ENCODE data around the gene TTC38.

The TTC38 gene

DNA sequence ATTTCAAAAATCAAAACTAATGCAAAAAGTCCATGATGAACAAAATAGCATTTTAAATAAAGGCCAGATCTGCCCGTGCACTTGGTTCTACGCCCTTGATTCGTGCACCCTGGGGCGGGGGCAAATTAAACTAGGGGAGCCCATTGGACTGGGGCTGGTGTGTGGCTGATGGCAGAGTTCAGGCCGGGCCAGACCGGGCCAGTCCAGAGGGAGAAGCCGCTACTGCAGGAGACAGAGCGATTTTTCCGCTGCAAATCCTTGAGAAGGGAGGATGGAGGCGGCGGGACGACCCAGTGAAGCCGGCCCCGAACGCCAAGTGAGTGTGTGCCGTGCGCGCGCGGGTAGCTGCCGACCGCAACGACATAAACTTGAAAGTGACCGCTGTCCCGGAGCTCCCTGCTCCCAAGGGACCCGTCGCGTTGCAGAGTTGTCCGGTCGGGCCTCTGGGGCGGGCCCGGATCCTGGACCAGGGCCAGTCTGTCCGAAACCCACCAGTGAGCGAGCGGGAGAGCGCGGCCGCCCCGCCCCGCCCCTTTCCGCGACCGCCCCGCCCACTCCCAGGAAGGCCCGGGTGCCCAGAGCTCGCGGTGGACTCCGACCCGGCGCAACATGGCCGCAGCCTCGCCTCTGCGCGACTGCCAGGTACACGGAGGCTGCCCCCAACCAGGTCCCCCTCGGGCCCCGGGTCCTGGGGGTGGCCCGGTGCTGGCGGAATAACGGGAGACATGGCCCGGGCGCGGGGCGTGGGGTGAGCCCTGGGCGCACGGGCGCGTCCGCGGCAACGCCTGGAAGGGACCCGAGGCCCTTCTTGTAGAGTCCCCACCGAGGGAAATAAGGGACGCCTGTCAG lies at the start of gene TTC38:
Gene TTC38 (plus strand): TSS at position 578 of the 849 bp plus-strand sequence. CDS start 32 bp downstream, at position 610.
- DNase-seq (ENCODE audit: low spot score), result peak; percentile 63

DNA sequence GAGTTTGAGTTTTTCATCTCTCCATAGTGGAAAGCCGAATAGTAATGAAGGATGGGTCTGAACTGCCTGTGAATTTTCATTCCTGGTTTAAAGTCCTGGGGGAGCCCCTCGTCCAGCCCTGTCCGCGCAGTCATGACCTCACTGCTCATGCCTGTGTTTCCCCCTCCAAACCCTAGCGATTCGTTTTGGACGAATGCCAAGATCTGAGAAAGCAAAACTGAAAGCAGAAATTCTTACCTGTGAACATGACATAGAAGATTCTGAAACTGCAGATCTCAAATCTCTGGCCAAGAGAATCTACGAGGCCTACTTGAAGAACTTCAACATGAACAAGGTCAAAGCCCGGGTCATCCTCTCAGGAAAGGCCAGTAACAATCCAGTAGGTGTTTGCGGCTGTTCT lies 48.2 kb upstream of the TTC38 start:
- no peak for DNase-seq (ENCODE audit: low spot score)

DNA sequence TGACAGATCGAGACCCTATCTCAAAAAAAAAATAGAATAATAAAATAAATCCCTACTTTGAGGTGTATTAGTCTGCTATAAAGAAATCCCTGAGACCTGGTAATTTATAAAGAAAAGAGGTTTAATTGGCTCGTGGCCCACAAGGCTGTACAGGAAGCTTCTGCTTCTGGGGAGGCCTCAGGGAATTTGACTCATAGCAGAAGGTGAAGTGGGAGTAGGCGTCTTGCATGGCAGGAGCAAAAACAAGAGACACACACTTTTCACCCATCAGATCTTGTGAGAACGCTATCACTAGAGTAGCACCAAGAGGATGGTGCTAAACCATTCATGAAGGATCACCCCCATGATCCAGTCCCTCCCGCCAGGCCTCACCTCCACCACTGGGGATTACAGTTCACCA lies 46.9 kb upstream of the TTC38 start:
- no peak for DNase-seq (ENCODE audit: low spot score)

DNA sequence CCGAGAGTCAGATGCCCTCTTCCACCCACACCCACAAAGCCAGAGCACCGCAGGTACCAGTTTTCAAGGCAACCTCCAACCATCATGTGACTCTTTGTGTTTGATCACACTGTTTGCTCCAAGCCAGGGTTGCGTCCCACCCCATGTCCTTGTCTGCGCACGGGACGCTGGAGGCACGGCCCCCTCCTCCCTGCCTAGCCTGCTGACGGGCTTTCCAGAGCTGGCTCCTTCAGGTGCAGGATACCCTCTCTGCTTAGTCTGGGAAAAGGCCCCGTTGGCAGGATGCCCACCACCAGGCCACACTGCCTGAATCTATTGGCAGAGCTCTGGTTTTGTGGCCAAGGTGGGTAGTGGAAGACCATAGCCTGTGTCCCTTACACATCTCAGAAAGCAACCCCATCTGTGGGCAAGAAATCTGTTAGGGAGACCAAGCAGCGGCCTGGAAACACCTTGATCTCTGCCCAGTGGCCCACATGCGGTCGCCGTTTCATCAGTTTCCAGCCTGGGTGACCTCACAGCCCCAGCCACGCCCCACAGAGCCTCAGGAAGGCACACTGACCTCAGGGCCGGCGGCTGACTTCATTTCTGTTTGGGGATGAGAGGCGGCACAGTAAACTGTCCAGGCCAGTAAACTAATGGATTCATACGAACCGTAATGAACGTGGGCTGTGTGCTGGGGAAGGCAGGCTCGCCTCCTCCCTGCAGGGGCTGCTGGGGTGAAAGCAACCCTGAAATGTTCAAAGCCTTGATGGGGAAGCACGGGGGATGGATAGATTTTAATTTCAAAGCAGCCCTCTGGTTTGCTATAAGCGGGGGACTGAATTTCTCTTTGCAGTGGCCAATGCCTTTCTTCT lies 43.5 kb upstream of the TTC38 start:
- no peak for DNase-seq (ENCODE audit: low spot score)

DNA sequence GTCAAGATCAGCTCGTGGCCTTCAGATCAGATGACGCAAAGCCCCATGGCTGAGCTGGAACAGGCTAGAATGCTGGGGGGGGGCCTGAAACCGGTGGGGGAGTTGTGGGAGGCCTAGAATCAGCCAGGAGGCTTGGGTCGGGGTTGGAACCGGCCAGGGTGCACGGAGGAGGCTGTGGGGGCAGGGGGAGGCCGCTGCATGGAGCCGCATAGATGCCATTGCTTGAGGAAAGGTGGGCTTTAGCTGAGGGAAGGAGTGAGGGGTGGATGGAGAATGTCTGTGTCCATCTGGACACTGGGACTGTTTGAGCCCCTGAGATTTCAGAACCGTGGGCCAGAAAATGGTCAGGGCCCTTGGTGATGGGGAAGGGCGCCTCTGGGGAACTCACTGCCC lies 42.9 kb upstream of the TTC38 start:
- no peak for DNase-seq (ENCODE audit: low spot score)

DNA sequence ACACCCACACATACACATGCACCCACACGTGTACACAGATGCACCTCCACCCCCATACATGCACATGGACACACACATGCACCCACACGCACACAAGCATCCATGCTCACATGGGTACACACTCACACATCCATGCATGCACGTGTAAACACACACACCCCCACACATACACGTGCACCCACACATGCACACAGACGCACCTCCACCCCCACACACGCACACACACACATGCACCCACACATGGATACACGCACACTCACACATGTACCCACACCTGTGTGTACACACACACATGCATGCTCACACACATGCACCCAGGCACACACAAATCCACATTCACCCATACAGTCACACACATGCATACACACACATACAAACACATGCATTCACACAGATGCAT lies 42.2 kb upstream of the TTC38 start:
- no peak for DNase-seq (ENCODE audit: low spot score)

DNA sequence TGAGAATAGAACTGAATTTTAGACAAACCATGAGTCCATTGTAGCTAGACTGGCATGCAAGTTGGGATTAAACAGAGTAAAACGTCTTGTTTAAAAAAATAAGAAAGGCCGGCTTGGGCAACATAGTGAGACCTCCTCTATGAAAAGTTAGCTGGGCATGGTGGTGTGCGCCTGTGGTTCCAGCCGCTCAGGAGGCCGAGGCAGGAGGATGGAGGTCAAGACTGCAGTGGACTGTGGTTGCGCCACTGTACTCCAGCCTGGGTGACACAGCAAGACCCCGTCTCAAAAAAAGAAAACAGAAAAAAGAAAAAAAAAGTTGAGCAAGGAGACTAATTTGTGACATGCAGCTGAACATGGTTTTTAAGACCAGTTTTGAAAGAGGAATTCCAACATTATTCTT lies 41.2 kb upstream of the TTC38 start:
- DNase-seq (ENCODE audit: low spot score), result no peak

DNA sequence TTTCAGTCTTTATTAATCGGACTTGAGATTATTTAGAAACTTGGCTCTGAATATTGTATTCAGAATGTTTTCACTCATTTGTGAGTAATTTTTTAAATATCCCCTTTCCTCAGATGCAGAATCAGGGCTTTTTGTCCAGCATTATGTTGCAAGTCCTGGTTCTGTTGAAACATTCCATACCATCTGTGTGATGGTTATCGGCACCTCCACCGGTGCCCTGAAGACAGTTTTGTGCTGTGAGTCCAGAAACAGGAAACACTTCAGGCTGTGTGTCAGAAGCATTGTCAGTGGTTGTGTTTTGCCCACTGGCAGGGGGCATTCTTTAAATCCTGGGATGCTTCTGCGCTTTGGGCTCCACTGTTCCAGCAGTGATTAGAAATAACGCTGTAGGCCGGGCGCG lies 38.1 kb upstream of the TTC38 start:
- no peak for DNase-seq (ENCODE audit: low spot score)

DNA sequence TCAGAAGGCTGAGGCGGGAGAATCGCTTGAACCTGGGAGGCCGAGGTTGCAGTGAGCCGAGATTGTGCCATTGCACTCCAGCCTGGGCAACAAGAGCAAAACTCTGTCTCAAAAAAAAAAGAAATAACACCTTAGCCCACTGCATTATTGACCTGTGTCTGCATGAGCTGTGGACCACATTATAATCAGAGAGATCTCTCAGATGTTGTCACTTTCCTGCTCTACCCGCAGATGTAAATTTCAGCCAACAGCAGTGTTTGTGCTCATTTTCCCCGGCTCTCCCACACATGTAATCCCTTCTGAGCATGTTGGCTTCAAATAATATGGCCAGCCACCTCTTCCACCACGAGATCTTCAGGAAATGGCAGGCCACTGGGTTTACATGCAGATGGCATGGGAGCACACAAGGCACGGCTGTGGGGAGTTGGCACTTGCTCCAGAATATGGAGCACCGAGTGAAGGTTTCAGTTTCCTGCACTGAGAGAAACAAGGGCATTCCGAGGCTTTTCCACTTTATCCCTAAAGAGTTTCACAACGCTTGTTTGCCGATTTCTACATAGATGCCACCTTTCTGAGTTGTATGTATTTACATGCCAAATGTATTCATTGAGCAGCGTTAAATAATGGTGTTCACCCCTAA lies 37.4 kb upstream of the TTC38 start:
- no peak for DNase-seq (ENCODE audit: low spot score)

DNA sequence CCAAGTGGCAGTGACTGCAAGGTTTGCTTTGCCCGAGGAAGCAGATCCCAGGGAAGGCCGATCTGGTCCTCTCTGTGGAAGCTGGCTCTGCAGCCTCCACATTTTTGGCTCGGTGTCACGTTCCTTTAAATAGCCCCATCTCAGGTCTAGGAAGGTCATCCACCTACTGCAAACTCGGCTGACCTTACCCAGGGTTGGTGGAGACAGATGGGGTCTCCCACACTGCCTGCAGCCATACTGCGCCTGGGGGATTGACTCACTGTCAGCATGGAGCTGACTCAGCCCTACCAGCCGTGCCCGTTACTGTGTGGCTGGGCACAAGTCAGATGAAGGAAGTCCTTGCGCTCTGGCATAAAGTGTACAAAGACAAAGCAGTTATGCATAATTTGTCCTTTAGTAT lies 34.6 kb upstream of the TTC38 start:
- DNase-seq (ENCODE audit: low spot score), result no peak

DNA sequence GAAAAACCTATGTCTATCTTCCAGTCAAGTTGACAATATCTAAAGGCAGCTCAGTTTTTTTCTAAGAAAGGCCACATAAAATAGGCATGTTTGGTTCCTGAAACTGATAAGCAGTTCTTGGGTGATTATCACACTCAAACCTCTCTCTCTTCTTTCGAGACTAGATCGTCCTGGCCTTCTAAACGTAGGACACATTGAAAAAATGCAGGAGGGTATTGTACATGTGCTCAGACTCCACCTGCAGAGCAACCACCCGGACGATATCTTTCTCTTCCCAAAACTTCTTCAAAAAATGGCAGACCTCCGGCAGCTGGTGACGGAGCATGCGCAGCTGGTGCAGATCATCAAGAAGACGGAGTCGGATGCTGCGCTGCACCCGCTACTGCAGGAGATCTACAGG lies 32.8 kb upstream of the TTC38 start:
- peak; percentile 60 for DNase-seq (ENCODE audit: low spot score)

DNA sequence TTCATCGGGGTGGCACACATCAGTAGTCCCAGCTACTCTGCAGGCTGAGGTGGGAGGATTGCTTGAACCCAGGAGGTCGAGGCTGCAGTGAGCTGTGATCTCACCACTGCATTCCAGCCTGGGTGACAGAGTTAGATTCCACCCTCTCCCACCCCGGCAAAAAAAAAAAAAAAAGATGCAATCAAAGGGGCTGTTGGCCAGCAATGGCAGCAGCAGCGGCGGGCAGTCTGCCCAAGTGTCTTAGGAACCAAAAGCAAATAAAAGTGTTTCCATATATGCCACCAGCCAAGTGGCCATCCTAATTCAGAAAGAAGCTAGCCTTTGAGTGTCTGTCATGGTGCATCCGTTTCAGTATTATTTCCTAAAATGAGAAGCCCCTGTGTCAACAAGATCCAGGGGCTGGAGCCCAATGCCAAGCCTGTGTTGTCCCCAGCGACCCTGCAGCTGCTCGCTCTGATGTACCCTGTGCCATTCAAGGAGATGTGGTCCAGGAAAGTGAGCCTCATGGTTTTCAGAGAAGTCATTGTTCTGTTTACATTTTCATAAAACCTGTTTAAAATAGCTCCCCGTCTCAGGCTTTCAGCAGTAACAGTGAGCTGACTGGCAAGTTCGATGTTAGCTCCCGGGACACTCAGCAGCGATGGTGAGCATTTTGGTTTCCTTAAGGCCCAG lies 30.2 kb upstream of the TTC38 start:
- no peak for DNase-seq (ENCODE audit: low spot score)

DNA sequence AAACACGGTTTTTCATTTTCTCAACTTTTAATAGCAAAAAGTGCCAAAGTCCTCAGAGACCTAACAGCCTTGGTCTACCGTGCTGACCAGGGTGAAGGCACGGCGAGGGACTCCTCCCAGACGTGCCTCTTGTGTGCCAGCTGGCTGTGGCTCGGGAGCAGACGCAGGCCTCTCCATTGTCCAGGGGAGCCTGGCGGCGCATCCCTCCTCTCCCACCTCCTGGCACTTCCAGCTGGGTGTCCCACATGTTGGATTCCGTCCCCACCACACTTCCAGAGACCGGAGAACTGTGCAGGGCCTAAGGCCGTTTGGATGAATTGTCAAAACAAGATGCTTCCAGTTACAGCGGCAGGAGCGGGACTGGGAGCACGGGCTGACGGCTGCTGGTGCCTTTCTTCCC lies 29.3 kb upstream of the TTC38 start:
- no peak for DNase-seq (ENCODE audit: low spot score)

DNA sequence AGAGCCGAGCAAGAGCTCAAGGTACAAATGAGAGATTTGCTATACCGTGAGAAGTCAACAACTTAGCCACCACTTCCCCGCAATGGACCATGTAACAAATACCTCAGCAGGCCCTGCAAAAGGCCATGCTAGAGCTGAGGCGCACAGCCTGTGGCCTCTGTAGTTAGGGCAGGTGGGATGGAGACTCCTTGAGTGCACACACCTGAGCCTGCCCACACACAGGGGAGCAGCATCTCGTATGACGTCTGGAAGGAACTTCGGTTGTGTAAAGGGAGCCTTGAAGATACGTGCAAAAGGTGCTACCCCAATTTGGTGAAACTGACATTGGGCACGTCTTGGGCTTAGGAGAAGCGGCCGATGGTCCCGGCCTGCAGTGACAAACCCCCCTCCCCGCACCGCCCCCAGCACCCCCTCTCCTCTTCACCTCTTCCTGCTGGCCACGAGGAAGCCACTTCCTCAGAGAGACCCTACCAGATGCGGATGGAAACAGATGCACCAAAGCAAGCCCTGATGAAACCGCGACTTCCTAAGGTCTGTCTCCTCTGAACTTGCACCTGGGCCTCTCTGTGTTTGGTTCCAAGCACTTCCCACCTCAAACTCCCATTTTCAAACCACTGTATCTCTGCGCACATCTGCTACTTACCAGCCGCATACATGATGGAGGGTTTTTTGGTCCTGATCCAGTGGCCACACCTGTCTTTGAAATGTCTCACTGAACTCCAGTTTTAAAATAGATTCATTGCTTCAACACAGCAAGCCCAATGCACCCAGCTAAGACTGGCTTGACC lies 28.4 kb upstream of the TTC38 start:
- DNase-seq (ENCODE audit: low spot score), result peak; percentile 64

DNA sequence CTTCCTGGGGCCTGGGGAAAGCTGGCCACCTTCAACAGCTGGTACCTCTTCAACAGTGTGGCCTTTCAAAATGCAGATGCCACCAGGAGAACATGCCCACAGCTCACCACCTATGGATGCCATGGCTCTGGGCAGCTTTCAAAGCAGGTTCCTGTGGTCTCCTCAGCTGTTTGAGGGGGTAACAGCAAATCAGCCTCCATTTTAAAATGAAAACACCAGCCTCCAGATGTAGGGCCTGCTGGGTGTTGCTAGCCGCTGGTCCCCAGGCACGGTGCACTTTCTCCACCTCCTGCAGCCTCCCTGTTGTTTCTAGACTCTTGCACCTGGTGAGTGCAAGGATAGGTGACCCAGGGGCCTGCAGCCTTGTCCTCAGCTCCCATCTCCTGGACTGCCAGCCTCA lies 27.7 kb upstream of the TTC38 start:
- DNase-seq (ENCODE audit: low spot score), result no peak

DNA sequence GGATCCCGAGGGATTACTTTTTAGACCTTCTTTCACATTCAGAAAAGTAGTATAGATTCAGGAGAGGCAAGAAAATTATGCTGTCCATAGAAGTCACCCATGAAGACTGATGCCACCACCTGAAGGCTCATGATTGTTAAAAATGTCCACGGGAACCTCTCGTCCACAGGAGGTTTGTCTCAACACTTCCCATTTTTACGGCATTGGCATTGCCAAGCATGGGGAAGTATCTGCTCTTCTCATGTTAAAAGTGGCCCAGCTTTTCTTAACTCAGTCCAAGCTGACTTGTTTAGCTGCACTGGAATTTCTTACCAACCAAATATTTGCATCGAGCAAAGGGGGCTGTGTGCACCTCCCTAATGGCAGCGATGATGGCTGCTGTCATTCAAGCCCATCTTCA lies 27.3 kb upstream of the TTC38 start:
- no peak for DNase-seq (ENCODE audit: low spot score)

DNA sequence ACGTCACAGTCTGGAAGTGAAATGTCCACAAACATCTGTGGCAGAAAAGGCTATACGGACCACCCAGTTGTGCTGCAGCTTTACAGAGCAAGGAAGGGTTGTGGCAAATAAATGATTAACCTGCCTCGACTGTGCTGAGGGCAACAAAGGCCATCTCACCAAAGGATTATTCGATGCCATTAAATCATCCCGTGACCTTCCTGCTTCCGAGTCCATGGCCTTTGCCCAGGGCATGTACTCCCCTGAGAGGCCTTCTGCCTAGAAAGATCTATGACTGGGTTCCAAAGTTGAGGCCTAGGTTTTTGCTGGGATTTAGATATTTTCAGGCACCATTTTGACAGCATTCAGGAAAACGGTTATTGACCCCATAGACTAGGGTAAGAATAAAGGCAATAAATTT lies 26.9 kb upstream of the TTC38 start:
- DNase-seq (ENCODE audit: low spot score), result no peak

DNA sequence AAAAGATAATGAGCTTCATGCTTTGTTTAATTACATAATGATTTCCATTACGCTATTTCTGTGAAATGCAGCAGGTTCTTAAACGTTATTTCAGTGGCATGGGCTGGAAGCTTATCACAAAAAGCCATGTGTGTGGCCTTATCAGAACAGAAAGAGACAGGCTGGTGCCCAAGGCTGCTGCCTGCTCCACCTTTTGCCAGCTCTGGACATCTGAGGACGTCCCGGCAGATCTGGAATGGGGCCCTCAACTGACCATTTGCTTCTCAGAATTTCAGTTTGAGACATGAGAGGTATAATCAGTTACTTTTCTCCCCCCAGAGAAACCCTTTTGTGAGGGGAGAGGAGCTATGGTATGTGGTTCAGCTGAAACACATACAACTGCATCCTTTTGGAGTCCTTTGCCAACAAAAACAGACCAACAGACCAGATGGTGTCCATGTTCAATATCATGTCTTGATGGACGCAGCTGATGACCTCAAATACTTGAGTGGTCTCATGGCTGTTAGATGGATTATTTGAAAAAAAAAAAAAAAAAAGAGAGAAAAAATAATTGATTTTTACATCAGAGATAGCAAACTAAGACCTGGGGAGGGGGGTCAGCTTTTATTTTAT lies 26.3 kb upstream of the TTC38 start:
- peak; percentile 84 for DNase-seq (ENCODE audit: low spot score)

DNA sequence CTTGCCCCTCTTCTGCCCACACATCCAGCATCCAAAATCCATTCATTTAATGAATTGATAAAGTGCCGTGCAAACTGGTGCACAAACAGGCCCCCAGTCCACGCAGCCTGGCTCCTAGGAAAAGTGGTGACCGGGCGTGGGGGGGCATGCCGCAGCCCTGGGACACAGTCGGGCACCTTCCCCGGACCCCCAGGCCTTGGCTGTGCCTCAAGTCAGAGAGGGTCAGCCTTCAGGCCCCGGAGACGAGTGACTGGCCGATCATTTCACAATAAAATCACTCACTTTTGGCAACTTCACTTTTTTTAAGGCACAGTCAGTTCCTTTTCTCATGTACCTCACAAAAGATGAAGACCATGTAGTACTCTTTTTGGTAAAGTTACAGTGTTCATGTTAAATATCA lies 25.7 kb upstream of the TTC38 start:
- no peak for DNase-seq (ENCODE audit: low spot score)

DNA sequence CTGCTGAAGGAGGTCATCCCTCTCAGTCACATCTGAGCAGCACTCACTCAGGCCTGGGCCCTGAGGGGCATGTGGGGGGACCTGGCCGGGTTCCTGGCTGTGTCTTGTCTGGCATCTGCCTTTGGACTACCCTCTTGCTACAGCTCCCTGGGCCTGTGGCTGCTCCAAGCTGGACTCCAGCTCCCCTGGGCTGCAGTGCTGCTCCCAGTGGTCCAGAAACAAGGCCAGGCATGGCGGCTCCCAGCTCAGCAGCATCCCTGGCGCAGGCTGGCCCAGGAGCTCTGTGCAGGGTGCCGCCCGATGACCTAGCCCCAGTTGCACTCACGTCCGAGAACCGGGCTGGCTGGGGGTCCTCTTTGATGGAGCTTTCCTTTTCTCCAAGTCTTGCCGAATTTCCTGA lies 23.0 kb upstream of the TTC38 start:
- no peak for DNase-seq (ENCODE audit: low spot score)

DNA sequence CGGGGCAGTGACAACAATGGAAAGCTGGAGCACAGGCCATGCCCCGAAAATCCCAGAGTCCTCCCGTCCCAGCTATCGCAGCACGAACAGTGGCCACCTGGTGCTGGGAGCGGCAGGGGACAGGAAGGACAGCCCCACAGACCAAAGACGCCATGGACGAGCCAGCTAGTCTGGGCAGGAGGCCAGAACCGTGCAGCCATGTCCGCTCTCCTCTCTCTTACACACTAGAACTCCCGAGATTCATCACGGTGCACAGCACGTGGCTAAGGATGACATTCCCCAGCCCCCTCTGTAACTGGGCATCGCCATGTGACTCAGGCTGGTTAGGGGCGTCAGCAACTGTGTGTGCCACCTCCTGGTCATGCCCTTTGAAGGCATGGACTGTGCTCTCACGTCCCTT lies 22.3 kb upstream of the TTC38 start:
- no peak for DNase-seq (ENCODE audit: low spot score)
